Neural crest cell (in vitro differentiated cells): ENCODE data around the gene CNKSR2. TPM values are rescaled to one million over a fixed set of nuclear protein-coding genes. Genes with fewer than 3 reads are reported as not detected.

Experiments
- DNase-seq: peaks from one replicate; pipeline ENCODE4 v3.0.0; 2021; ENCODE audit warnings: low read depth, mixed read lengths, low spot score
- H3K27ac Mint-ChIP-seq: one replicate; pipeline ENCODE4 v1.8.0; 2021; ENCODE audit warnings: mild to moderate bottlenecking, mixed read lengths; ENCODE audit not compliant: unreplicated experiment
- H3K27me3 Mint-ChIP-seq: 2 replicates; pipeline ENCODE4 v1.8.0; 2021; ENCODE audit warnings: low read depth, mild to moderate bottlenecking, mixed read lengths
- H3K36me3 Mint-ChIP-seq: 2 replicates; pipeline ENCODE4 v1.8.0; 2021; ENCODE audit warnings: low read depth, mild to moderate bottlenecking, mixed read lengths
- H3K4me1 Mint-ChIP-seq: 2 replicates; pipeline ENCODE4 v1.8.0; 2021; ENCODE audit warnings: mixed read lengths
- H3K4me3 Mint-ChIP-seq: one replicate; pipeline ENCODE4 v1.8.0; 2021; ENCODE audit warnings: mild to moderate bottlenecking, mixed read lengths
- H3K9me3 Mint-ChIP-seq: 2 replicates; pipeline ENCODE4 v1.8.0; 2021; ENCODE audit warnings: mixed read lengths
- total RNA-seq: library from RNA; stranded (reverse); gene quantifications from 2 replicates; pipeline ENCODE4 v1.2.1, GENCODE V29; 2021
- TF ChIP-seq, protein P1 (sequence below): fragments of 200-600 bp; sonication (generic); conservative IDR thresholded peaks from 2 replicates; pipeline ENCODE4 v1.5.0; 2021; ENCODE audit warnings: antibody characterized with exemption, mild to moderate bottlenecking

Gene CNKSR2
- total RNA-seq, 1 donor from 2014 or later: 22.4 TPM

DNA sequence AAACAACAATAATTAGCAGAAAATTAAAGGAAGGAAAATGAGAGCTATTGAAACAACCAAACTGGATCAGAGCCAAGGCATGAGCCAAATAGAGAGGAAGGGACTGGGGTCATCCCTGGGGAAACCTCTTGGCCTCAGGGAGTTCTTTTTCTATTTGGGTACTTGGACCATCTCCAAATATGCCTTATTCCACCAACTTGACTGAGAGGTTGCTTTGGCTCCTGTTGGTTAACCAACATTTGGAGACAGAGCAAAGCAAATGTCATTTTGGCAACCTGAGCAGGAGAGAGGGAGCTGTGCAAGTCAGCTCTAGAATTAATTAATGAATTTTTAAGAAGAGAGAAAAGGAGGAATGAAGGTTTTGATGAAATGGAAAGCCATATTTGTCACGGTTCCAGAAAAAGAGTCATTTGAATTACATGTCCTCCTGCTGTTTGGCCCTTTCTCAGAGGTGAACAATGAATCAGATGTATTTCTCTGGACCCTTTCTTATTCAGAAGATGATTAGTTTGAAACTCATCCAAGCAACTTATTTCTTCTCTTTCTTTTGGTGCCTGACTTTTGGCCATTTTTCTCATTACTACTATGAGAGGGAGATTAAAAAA, 119.1 kb downstream of the CNKSR2 start:
- no peak for DNase-seq
- peaks cover 2% of the 10 kb centered on the region for H3K36me3 Mint-ChIP-seq
- H3K4me1 Mint-ChIP-seq: peaks cover 7% of the 10 kb centered on the region
- H3K4me3 Mint-ChIP-seq: no peak overlapping the region
- H3K9me3 Mint-ChIP-seq: peaks cover 2% of the 10 kb centered on the region
- H3K27me3 Mint-ChIP-seq: no peaks in the 10 kb centered on the region
- no peak overlapping the region for H3K27ac Mint-ChIP-seq
- TF ChIP-seq, protein P1, sequence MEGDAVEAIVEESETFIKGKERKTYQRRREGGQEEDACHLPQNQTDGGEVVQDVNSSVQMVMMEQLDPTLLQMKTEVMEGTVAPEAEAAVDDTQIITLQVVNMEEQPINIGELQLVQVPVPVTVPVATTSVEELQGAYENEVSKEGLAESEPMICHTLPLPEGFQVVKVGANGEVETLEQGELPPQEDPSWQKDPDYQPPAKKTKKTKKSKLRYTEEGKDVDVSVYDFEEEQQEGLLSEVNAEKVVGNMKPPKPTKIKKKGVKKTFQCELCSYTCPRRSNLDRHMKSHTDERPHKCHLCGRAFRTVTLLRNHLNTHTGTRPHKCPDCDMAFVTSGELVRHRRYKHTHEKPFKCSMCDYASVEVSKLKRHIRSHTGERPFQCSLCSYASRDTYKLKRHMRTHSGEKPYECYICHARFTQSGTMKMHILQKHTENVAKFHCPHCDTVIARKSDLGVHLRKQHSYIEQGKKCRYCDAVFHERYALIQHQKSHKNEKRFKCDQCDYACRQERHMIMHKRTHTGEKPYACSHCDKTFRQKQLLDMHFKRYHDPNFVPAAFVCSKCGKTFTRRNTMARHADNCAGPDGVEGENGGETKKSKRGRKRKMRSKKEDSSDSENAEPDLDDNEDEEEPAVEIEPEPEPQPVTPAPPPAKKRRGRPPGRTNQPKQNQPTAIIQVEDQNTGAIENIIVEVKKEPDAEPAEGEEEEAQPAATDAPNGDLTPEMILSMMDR: no peak

DNA sequence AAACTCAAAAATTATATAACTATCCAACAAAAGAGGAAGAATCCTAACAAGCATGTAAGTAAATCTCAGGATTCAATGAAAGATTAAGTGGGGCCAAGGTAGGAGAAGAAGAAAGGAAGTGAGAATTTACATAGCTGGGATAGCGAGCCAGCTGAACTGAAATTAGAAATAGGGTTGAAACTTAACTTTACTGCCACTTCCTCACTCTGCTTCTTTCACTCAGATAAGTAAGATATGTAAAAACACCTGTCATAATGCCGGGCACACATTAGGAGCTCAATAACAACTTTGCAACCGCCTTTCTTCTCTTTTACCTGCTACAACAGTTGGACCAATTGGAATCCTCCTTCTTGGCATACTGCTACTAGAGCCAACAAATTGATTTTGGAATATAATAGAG, 129.4 kb downstream of the CNKSR2 start:
- DNase-seq: no peak
- no peaks in the 10 kb centered on the region for H3K27me3 Mint-ChIP-seq
- no peaks in the 10 kb centered on the region for H3K4me1 Mint-ChIP-seq
- peaks cover 5% of the 10 kb centered on the region for H3K36me3 Mint-ChIP-seq
- H3K27ac Mint-ChIP-seq: no peak overlapping the region
- TF ChIP-seq, protein P1: no peak
- H3K9me3 Mint-ChIP-seq: no peaks in the 10 kb centered on the region
- H3K4me3 Mint-ChIP-seq: no peak overlapping the region

DNA sequence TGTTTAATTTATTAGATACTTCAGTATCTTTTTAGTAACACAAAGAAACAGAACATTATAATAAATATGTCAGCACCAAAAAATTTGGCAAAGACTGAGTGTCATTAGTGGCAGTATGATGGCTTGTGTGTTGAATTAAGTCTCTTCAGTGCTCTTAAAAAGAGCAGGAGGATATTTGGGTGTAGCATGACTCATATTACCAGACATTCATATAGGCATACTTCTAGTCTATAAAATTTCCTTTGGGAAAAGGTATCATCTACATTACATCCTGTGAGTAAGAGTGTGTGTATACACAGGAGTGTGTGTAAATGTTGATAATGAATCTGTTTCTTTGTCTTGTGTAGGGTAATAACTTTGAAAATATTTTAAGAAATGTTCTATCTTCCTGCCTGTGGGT, 135.7 kb downstream of the CNKSR2 start:
- H3K27me3 Mint-ChIP-seq: no peaks in the 10 kb centered on the region
- no peaks in the 10 kb centered on the region for H3K9me3 Mint-ChIP-seq
- H3K4me3 Mint-ChIP-seq: no peak overlapping the region
- H3K36me3 Mint-ChIP-seq: no peaks in the 10 kb centered on the region
- H3K4me1 Mint-ChIP-seq: no peaks in the 10 kb centered on the region
- DNase-seq: no peak
- TF ChIP-seq, protein P1: no peak
- no peak overlapping the region for H3K27ac Mint-ChIP-seq

DNA sequence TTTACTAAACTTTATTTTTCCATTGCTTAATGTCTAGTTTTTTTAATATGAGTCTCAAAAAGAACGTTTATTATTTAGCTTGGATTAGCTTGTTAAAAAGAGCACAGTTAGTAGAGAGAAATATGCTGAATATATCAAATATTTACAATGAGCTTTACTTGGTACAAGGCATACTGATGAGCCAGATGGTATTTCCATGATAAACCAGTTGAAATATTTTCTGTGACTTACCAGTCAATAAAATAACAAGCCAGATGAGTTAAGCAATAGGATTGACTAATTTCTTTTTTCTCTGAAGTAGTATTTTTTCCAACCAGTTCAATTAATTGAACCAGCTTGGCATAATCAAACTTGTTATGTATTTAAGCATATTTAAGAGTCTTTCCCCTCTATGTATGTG, 149.8 kb downstream of the CNKSR2 start:
- DNase-seq: no peak
- no peaks in the 10 kb centered on the region for H3K9me3 Mint-ChIP-seq
- H3K27ac Mint-ChIP-seq: no peak overlapping the region
- H3K27me3 Mint-ChIP-seq: no peaks in the 10 kb centered on the region
- no peak overlapping the region for H3K4me3 Mint-ChIP-seq
- TF ChIP-seq, protein P1: no peak
- H3K4me1 Mint-ChIP-seq: no peaks in the 10 kb centered on the region
- no peaks in the 10 kb centered on the region for H3K36me3 Mint-ChIP-seq

DNA sequence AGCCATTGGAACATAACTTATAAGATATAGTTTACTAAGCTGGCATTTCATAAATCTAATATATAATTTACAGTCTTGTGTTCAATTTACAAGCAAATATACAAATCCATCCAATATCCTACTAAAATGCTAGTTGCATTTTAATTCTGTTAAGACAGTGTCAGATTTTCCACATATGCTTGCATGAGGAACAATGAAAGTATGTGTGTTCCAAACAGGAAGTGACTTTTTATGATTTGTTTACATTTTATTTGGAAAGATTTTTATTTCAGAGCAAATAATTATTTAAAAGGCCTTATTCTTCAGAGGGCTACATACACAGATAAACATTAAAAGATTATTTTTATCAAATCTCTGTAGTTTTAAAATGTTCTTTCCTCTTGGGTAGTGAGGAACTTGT, 153.9 kb downstream of the CNKSR2 start:
- TF ChIP-seq, protein P1: no peak
- H3K27ac Mint-ChIP-seq: no peak overlapping the region
- no peaks in the 10 kb centered on the region for H3K4me1 Mint-ChIP-seq
- DNase-seq: no peak
- no peak overlapping the region for H3K4me3 Mint-ChIP-seq
- peaks cover 3% of the 10 kb centered on the region for H3K36me3 Mint-ChIP-seq
- no peaks in the 10 kb centered on the region for H3K9me3 Mint-ChIP-seq
- H3K27me3 Mint-ChIP-seq: no peaks in the 10 kb centered on the region
